A673 (cell line): Measurements from ENCODE around the gene ACTL8. TPM values are rescaled to one million over a fixed set of nuclear protein-coding genes. Genes with fewer than 3 reads are reported as not detected.

Experiments
- BruUV-seq: library from RNA; stranded (reverse); fragments of 400-500 nt; replicated peaks from 2 replicates; lab custom pipeline; 2021; lab: Mats Ljungman, UMichigan
- CTCF ChIA-PET: fragments of 300-600 bp; sonication (Branson Sonifier 250); formaldehyde crosslinking; loops from one replicate; lab custom pipeline; 2022; ENCODE audit warnings: antibody characterized with exemption; lab: Charles Lee
- POLR2A ChIA-PET: fragments of 300-600 bp; sonication (Branson Sonifier 250); formaldehyde crosslinking; loops from one replicate; lab custom pipeline; 2022; ENCODE audit warnings: antibody characterized with exemption; ENCODE audit not compliant: low non-redundant PET; lab: Charles Lee
- DNase-seq: peaks from one replicate; pipeline ENCODE4 v3.0.0-alpha.2; 2015; ENCODE audit warnings: low spot score
- H3K27ac ChIP-seq: fragments of 200-600 bp; sonication (generic); 2 replicates; pipeline ENCODE4 v1.5.1; 2016; ENCODE audit warnings: mixed run types, low read depth, mild to moderate bottlenecking, mixed read lengths, antibody characterized with exemption, low read length; ENCODE audit not compliant: poor library complexity, severe bottlenecking
- H3K27me3 ChIP-seq: fragments of 200-600 bp; sonication (generic); replicated peaks from 2 replicates; pipeline ENCODE4 v1.6.1; 2017; ENCODE audit warnings: mixed run types, low read depth, mild to moderate bottlenecking, mixed read lengths, antibody characterized with exemption, low read length; ENCODE audit not compliant: insufficient read depth, poor library complexity
- H3K36me3 ChIP-seq: fragments of 200-600 bp; sonication (generic); 2 replicates; pipeline ENCODE4 v1.6.1; 2016; ENCODE audit warnings: mixed run types, mild to moderate bottlenecking, mixed read lengths, antibody characterized with exemption, low read length; ENCODE audit not compliant: insufficient read depth, poor library complexity, severe bottlenecking
- H3K4me1 ChIP-seq: fragments of 200-600 bp; sonication (generic); 2 replicates; pipeline ENCODE4 v1.6.1; 2017; ENCODE audit warnings: mixed run types, mild to moderate bottlenecking, mixed read lengths, antibody characterized with exemption, low read length; ENCODE audit not compliant: insufficient read depth, poor library complexity, severe bottlenecking
- H3K4me3 ChIP-seq: fragments of 200-600 bp; sonication (generic); 2 replicates; pipeline ENCODE4 v1.5.1; 2016; ENCODE audit warnings: low read depth, mixed run types, mild to moderate bottlenecking, mixed read lengths, low read length; ENCODE audit not compliant: poor library complexity, severe bottlenecking
- H3K9me3 ChIP-seq: fragments of 200-600 bp; sonication (generic); 2 replicates; pipeline ENCODE4 v1.6.1; 2016; ENCODE audit warnings: mixed run types, low read depth, mild to moderate bottlenecking, mixed read lengths, antibody characterized with exemption, low read length; ENCODE audit not compliant: poor library complexity, severe bottlenecking
- CTCF ChIP-seq: fragments of 300-800, 200-600 bp; sonication (generic); conservative IDR thresholded peaks from 2 replicates; pipeline ENCODE4 v1.5.1; 2017; ENCODE audit warnings: low read depth, mild to moderate bottlenecking, antibody characterized with exemption, low read length, moderate library complexity, mixed read lengths
- EZH2 ChIP-seq: fragments of 200-600 bp; sonication (generic); IDR thresholded peaks from 2 replicates; pipeline ENCODE4 v1.6.1; 2017; ENCODE audit warnings: borderline replicate concordance, low read depth, mild to moderate bottlenecking, mixed read lengths, antibody characterized with exemption, low read length; ENCODE audit not compliant: poor library complexity, severe bottlenecking
- intact Hi-C: fragments of 100-400 bp; cut with micrococcal nuclease; formaldehyde crosslinking; loops from one replicate; pipeline ENCODE4 v1.10.0; 2022; ENCODE audit not compliant: unreplicated experiment
- total RNA-seq: library from RNA; stranded (reverse); gene quantifications from 2 replicates; pipeline ENCODE4 v1.2.3, GENCODE V29; 2021

The ACTL8 gene
- total RNA-seq, 1 experiment from 2014 or later = 0.28 TPM

GRCh38 chr1:17839641-17840196 lies 84.6 kb downstream of the ACTL8 start:
- Histone ChIP-seq H3K27ac (no peak overlapping the region), H3K27me3 (peaks cover 7% of the 10 kb centered on the region), H3K4me1 (no peaks in the 10 kb centered on the region), H3K36me3 (no peaks in the 10 kb centered on the region), H3K4me3 (no peak overlapping the region), H3K9me3 (no peaks in the 10 kb centered on the region)
- DNase-seq = no peak
- TF ChIP-seq CTCF (no peak), EZH2 (no peak)
- ChIA-PET POLR2A (no interaction called here), CTCF (interaction anchor here (0.6 to 0.7 kb wide), 2 partner anchors 261 to 321 kb away, joined by 4 to 5 read pairs; no protein-coding TSS in a partner anchor)
- no TSS peak for BruUV-seq
- intact Hi-C loops = no loop called here

DNA sequence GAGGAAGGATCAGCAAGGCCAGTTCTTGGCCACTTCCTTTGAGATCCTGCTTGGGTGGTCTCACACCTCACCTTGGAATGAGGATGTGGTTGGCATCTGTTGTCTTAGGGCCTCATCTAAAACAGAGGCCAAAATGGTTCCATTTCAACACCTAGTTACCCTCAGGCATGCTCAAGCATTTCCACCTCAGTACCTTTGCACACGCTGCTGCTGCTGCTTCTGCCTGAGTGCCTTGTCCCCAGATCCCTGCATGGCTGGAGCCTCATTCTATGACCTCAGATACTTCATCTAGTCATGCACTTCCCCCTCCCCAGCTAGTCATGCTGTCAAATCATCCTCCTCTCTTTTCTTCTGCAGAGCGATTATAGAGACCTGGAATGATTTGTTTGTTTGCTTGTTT lies 86.8 kb downstream of the ACTL8 start:
- ChIA-PET CTCF (interaction anchor here (0.6 kb wide), 2 partner anchors 243 to 752 kb away, joined by 3 to 6 read pairs; no protein-coding TSS in a partner anchor), POLR2A (no interaction called here)
- intact Hi-C loops = no loop called here

GRCh38 chr1:17842686-17843085 lies 87.6 kb downstream of the ACTL8 start:
- H3K27ac ChIP-seq = no peak overlapping the region
- no TSS peak for BruUV-seq
- intact Hi-C loops = no loop called here
- peaks cover 2% of the 10 kb centered on the region for H3K27me3 ChIP-seq
- DNase-seq = no peak
- no peaks in the 10 kb centered on the region for H3K9me3 ChIP-seq
- ChIA-PET POLR2A (no interaction called here), CTCF (interaction anchor here (0.6 kb wide), 1 partner anchor 751 kb away, joined by 6 read pairs; no protein-coding TSS in a partner anchor)
- TF ChIP-seq CTCF = no peak
- TF ChIP-seq EZH2 = no peak
- no peaks in the 10 kb centered on the region for H3K36me3 ChIP-seq
- no peak overlapping the region for H3K4me3 ChIP-seq
- H3K4me1 ChIP-seq = no peaks in the 10 kb centered on the region

More for the DNA sequence above, 86.8 kb downstream of the ACTL8 start:
- H3K36me3 ChIP-seq = no peaks in the 10 kb centered on the region
- DNase-seq = no peak
- TF ChIP-seq CTCF (no peak), EZH2 (no peak)
- no peaks in the 10 kb centered on the region for H3K4me1 ChIP-seq
- no peak overlapping the region for H3K27ac ChIP-seq
- H3K9me3 ChIP-seq = no peaks in the 10 kb centered on the region
- no peak overlapping the region for H3K4me3 ChIP-seq
- H3K27me3 ChIP-seq = peaks cover 7% of the 10 kb centered on the region
- BruUV-seq = no TSS peak
